Measurements from ENCODE around the gene NCAPG2. TPM values are rescaled to one million over a fixed set of nuclear protein-coding genes. Genes with fewer than 3 reads are reported as not detected.

Gene NCAPG2
- total and polyA plus RNA-seq, 10 of the 15 experiments (the other 5 are each of a cell fraction or from before 2014, with no cell fraction given) = 11.2 to 78.2 (median 49.2) TPM

DNA sequence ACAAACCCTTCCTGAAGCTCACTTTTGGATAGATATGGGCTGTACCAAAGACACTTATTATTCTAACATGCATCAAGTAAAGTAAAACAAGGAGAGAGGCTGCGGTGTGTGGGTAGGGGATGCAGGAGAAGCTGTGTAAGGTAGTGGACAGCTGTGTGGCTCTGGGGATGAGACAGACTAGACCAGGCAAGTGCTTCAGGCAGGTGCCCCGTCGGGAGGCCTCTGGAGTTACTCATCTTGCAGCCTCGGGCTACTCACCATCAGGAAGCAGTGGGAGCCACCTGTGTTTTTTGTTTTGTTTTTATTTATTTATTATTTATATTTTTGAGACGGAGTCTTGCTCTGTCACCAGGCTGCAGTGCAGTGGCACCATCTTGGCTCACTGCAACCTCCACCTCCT lies 49.3 kb upstream of the NCAPG2 start (continued):
- TF ChIP-seq, protein P1, sequence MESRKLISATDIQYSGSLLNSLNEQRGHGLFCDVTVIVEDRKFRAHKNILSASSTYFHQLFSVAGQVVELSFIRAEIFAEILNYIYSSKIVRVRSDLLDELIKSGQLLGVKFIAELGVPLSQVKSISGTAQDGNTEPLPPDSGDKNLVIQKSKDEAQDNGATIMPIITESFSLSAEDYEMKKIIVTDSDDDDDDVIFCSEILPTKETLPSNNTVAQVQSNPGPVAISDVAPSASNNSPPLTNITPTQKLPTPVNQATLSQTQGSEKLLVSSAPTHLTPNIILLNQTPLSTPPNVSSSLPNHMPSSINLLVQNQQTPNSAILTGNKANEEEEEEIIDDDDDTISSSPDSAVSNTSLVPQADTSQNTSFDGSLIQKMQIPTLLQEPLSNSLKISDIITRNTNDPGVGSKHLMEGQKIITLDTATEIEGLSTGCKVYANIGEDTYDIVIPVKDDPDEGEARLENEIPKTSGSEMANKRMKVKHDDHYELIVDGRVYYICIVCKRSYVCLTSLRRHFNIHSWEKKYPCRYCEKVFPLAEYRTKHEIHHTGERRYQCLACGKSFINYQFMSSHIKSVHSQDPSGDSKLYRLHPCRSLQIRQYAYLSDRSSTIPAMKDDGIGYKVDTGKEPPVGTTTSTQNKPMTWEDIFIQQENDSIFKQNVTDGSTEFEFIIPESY (IDR thresholded peaks at IDR 0.05) = no peak
- TF ChIP-seq PAX8 (IDR thresholded peaks at IDR 0.05) = no peak
- TF ChIP-seq ZNF217 (IDR thresholded peaks at IDR 0.05) = no peak
- TF ChIP-seq RB1 (IDR thresholded peaks at IDR 0.05; ENCODE audit: borderline replicate concordance) = no peak
- no peak for TF ChIP-seq RCOR1 (conservative IDR thresholded peaks at IDR 0.05; ENCODE audit: low read depth, low read length)
- no peak for TF ChIP-seq NFXL1 (IDR thresholded peaks at IDR 0.05; ENCODE audit: borderline replicate concordance)
- TF ChIP-seq CBFB (IDR thresholded peaks at IDR 0.05; ENCODE audit: low read depth) = no peak
- TF ChIP-seq BHLHE40 (IDR thresholded peaks at IDR 0.05; ENCODE audit: borderline replicate concordance in 1 of 2, low read depth in 2 of 2, low read length in 1 of 2) = no peak
- TF ChIP-seq, protein P2, sequence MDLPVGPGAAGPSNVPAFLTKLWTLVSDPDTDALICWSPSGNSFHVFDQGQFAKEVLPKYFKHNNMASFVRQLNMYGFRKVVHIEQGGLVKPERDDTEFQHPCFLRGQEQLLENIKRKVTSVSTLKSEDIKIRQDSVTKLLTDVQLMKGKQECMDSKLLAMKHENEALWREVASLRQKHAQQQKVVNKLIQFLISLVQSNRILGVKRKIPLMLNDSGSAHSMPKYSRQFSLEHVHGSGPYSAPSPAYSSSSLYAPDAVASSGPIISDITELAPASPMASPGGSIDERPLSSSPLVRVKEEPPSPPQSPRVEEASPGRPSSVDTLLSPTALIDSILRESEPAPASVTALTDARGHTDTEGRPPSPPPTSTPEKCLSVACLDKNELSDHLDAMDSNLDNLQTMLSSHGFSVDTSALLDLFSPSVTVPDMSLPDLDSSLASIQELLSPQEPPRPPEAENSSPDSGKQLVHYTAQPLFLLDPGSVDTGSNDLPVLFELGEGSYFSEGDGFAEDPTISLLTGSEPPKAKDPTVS (IDR thresholded peaks at IDR 0.05; ENCODE audit: low read depth, low read length) = no peak

DNA sequence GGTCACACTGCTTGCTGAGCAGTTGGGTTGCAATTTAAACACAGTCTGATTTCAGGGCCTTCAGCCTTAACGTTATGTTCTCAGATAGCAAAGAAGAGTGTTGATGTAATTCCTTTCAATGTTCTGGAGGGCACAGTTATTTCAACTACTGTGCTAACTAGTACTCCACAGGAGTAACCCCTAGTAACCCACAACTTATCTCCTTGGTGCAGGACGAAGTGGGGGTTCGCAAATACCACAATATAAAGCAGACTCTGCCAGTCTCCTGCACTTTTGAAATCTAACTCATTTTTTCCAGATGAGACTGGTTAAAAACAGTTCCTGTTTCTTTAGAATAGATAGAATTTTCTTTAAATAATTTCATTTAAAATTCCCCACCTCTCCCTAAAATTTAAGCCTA lies 47.1 kb upstream of the NCAPG2 start:
- RAD21 ChIA-PET (ENCODE audit: unreplicated experiment) = interaction anchor here (0.7 to 2.9 kb wide), 2 partner anchors 225 kb away, joined by 3 to 9 read pairs; no protein-coding TSS in a partner anchor
- Histone ChIP-seq H3K4me1 (ENCODE audit: control insufficient read depth, insufficient read depth, low read length) (no peaks in the 10 kb centered on the region), H3K4me2 (ENCODE audit: control insufficient read depth, insufficient read depth) (no peak overlapping the region), H3K9me3 (replicated peaks; ENCODE audit: control insufficient read depth, insufficient read depth, low read length) (no peaks in the 10 kb centered on the region), H3K79me2 (ENCODE audit: control insufficient read depth, insufficient read depth, low read length) (no peaks in the 10 kb centered on the region), H2AFZ (ENCODE audit: control insufficient read depth, low read depth, low read length) (no peak overlapping the region), H3K4me3 (no peak overlapping the region), H3K36me3 (ENCODE audit: control insufficient read depth in 2 of 2, insufficient read depth in 2 of 2, low read length in 1 of 2) (peaks cover 1 to 3% of the 10 kb centered on the region in 2 experiments; a peak in 3 of 4 replicates), H3K9ac (ENCODE audit: control insufficient read depth, insufficient read depth, low read length) (no peak overlapping the region), H3K27me3 (replicated peaks in 1 of 2; ENCODE audit: control insufficient read depth in 2 of 2, insufficient read depth in 2 of 2, low read length in 1 of 2) (no peaks in the 10 kb centered on the region), H4K20me1 (ENCODE audit: control insufficient read depth, insufficient read depth) (no peaks in the 10 kb centered on the region), H3K27ac (ENCODE audit: control insufficient read depth, insufficient read depth) (no peak overlapping the region)
- POLR2A ChIA-PET = no interaction called here
- DNase-seq (ENCODE audit: low read depth, low spot score) (no peak), FAIRE-seq (no peak), ATAC-seq (no peak)
- CTCF ChIA-PET = interaction anchor here (1.3 kb wide), 1 partner anchor 76 kb away, joined by 3 read pairs; no protein-coding TSS in a partner anchor
- 96% methylated on average over 3 of the region's 3 CpGs for WGBS (ENCODE audit: insufficient coverage, insufficient replicate concordance, low lambda C conversion rate, missing lambda C conversion rate)
- BruUV-seq (replicated peaks) = no TSS peak
- SMC1A ChIA-PET (ENCODE audit: uncharacterized antibody, unreplicated experiment) = interaction anchor here (1.1 to 2.6 kb wide), 4 partner anchors 11 to 225 kb away, joined by 3 to 11 read pairs (median 6); no protein-coding TSS in a partner anchor
- intact Hi-C loops (cut with micrococcal nuclease; ENCODE audit: unreplicated experiment) (no loop called here), in situ Hi-C loops (cut with MboI) (no loop called here)
- TF ChIP-seq POLR2AphosphoS2 (IDR thresholded peaks at IDR 0.05; ENCODE audit: low read depth, low read length) = no peak
- TF ChIP-seq JUNB (IDR thresholded peaks at IDR 0.05) = no peak
- TF ChIP-seq FOXM1 (IDR thresholded peaks at IDR 0.05; ENCODE audit: low read depth, low read length) = no peak
- TF ChIP-seq CBFB (IDR thresholded peaks at IDR 0.05; ENCODE audit: low read depth) = no peak
- TF ChIP-seq MYC (IDR thresholded peaks at IDR 0.05; ENCODE audit: insufficient read depth, insufficient read length, insufficient replicate concordance, low read length, severe bottlenecking) = no peak
- TF ChIP-seq RFX5 (IDR thresholded peaks at IDR 0.05; ENCODE audit: low read depth, low read length) = no peak
- no peak for TF ChIP-seq PAX8 (IDR thresholded peaks at IDR 0.05)
- TF ChIP-seq IKZF2 (IDR thresholded peaks at IDR 0.05) = no peak
- no peak for TF ChIP-seq RB1 (IDR thresholded peaks at IDR 0.05; ENCODE audit: borderline replicate concordance)
- TF ChIP-seq WRNIP1 (IDR thresholded peaks at IDR 0.05; ENCODE audit: borderline replicate concordance, low read depth, low read length) = no peak
- TF ChIP-seq EGR1 (IDR thresholded peaks at IDR 0.05; ENCODE audit: borderline replicate concordance in 1 of 2, low read depth in 2 of 2, low read length in 2 of 2) = no peak
- TF ChIP-seq, protein P3, sequence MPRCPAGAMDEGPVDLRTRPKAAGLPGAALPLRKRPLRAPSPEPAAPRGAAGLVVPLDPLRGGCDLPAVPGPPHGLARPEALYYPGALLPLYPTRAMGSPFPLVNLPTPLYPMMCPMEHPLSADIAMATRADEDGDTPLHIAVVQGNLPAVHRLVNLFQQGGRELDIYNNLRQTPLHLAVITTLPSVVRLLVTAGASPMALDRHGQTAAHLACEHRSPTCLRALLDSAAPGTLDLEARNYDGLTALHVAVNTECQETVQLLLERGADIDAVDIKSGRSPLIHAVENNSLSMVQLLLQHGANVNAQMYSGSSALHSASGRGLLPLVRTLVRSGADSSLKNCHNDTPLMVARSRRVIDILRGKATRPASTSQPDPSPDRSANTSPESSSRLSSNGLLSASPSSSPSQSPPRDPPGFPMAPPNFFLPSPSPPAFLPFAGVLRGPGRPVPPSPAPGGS (IDR thresholded peaks at IDR 0.05; ENCODE audit: borderline replicate concordance, insufficient read depth, low read depth, low read length, poor library complexity, severe bottlenecking) = no peak
- no peak for TF ChIP-seq NR2C1 (IDR thresholded peaks at IDR 0.05)
